ENCODE measurements around the gene MYO10. TPM values are rescaled to one million over a fixed set of nuclear protein-coding genes. Genes with fewer than 3 reads are reported as not detected.

Gene MYO10
- total and polyA plus RNA-seq, 2 of the 8 experiments (the other 6 are each of a cell fraction or from before 2014, with no cell fraction given), result 21.5 to 107 TPM

Small RNAs within 50 kb of the gene (small RNA-seq; reads per million reads assigned to genes)
- gene RF00019 (ENCODE audit: insufficient read depth), result not detected
- not detected for gene RNA5SP179 (ENCODE audit: insufficient read depth)
- gene RNU6-660P (ENCODE audit: insufficient read depth), result not detected
